Lung (tissue), 16 donors: ENCODE measurements around the gene ANXA2R. TPM values are rescaled to one million over a fixed set of nuclear protein-coding genes. Genes with fewer than 3 reads are reported as not detected.
A peak's percentile ranks its signal among the peaks of the same experiment; 100 is the strongest.
"Not testable (repeated sequence)": the region's sequence is repeated elsewhere in the genome, so short reads cannot be mapped to it uniquely, and the experiment has no call there.

Experiments
- ATAC-seq: fragments of 200-7000 bp; cut with Tn5 transposase; one replicate; pipeline ENCODE4 v1.9.1; 2020; ENCODE audit warnings: moderate number of reproducible peaks; ENCODE audit not compliant: insufficient read depth, low FRiP score
- DNase-seq, 3 donors: peaks; one replicate each; pipeline ENCODE4 v3.0.0-alpha.2; 2013 to 2017
- H3K27ac ChIP-seq, 2 donors: one replicate each; pipeline ENCODE4 v1.5.1; 2013; ENCODE audit warnings: mild to moderate bottlenecking in 2 of 2, moderate library complexity in 2 of 2, control low read depth in 1 of 2, inconsistent platforms in 1 of 2, low read depth in 1 of 2, low read length in 1 of 2
- H3K27me3 ChIP-seq, 3 donors: one replicate each; pipeline ENCODE4 v1.5.1; 2013; ENCODE audit warnings: low read length in 2 of 3; ENCODE audit not compliant: control insufficient read depth in 3 of 3, insufficient read depth in 3 of 3
- H3K36me3 ChIP-seq, 4 donors: one replicate each; pipeline ENCODE4 v1.5.1; 2013; ENCODE audit warnings: low read length in 4 of 4, mild to moderate bottlenecking in 1 of 4, moderate library complexity in 1 of 4; ENCODE audit not compliant: control insufficient read depth in 4 of 4, insufficient read depth in 4 of 4
- H3K4me1 ChIP-seq, 5 donors: one replicate each; pipeline ENCODE4 v1.5.1; 2013; ENCODE audit warnings: low read length in 5 of 5, mild to moderate bottlenecking in 2 of 5, moderate library complexity in 1 of 5; ENCODE audit not compliant: control insufficient read depth in 5 of 5, insufficient read depth in 5 of 5
- H3K4me3 ChIP-seq: one replicate; pipeline ENCODE4 v1.5.1; 2013; ENCODE audit warnings: mild to moderate bottlenecking, control low read depth, moderate library complexity
- H3K9ac ChIP-seq, 2 donors: one replicate each; pipeline ENCODE4 v1.5.1; 2013; ENCODE audit warnings: low read length in 2 of 2, control low read depth in 1 of 2; ENCODE audit not compliant: insufficient read depth in 1 of 2
- H3K9me3 ChIP-seq, 4 donors: one replicate each; pipeline ENCODE4 v1.5.1; 2013; ENCODE audit warnings: low read length in 3 of 4, mild to moderate bottlenecking in 1 of 4, moderate library complexity in 1 of 4; ENCODE audit not compliant: control insufficient read depth in 4 of 4, insufficient read depth in 3 of 4
- WGBS, 2 donors: extraction: QIAGEN DNeasy Blood & Tissue Kit; methylation state at CpG; one replicate each; pipeline ENCODE4 v1.1.7; 2013; 5-methylcytosine and 5-hydroxymethylcytosine counted together
- long read RNA-seq, 5 donors: transcript quantifications; one replicate each; lab custom pipeline, GENCODE V29; 2026
- polyA plus RNA-seq, 2 donors: library from polyadenylated mRNA; stranded (reverse); fragments of 200-250 nt; gene quantifications; one replicate each; pipeline ENCODE4 v1.2.1, GENCODE V29; 2013
- total RNA-seq, 2 donors: library from RNA; depleted of rRNA in 1 of 2; stranded (reverse); fragments of >200 nt in 1 of 2; gene quantifications; one replicate each; pipeline ENCODE4 v1.2.1, GENCODE V29; 2014 to 2021
- TF ChIP-seq, protein P1 (sequence below): IDR thresholded peaks from 2 replicates; pipeline ENCODE4 v1.5.1; 2012; ENCODE audit warnings: mild to moderate bottlenecking; ENCODE audit errors: control extremely low read depth, extremely low read depth
- donor health status: control.
- donor health status: control.
- donor health status: Bipolar disorder and iron deficiency.
- donor health status: healthy.
- donor health status: DM: yes; HTN: yes; CAD: no.

ANXA2R gene, protein sequence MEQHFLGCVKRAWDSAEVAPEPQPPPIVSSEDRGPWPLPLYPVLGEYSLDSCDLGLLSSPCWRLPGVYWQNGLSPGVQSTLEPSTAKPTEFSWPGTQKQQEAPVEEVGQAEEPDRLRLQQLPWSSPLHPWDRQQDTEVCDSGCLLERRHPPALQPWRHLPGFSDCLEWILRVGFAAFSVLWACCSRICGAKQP
- total RNA-seq (1 to 10 TPM; 4.0 to 5.2 TPM), polyA plus RNA-seq (1 to 10 TPM; 4.4 to 5.2 TPM)
- long read RNA-seq, donor 1: 0 reads
- long read RNA-seq, donor 2, partial matches to known transcripts: 0 of 2 reads
- long read RNA-seq, donor 2, other reads (novel, unspliced or antisense): 0 of 2 reads
- long read RNA-seq, donor 3, partial matches to known transcripts: 0 of 3 reads
- long read RNA-seq, donor 3, other reads (novel, unspliced or antisense): 0 of 3 reads
- long read RNA-seq, donor 4: 0 reads
- long read RNA-seq, donor 5, transcript ANXA2R-202 (1 exons, 1,265 nt): major isoform, 5 of 5 reads
- long read RNA-seq, donor 5, partial matches to known transcripts: 0 of 5 reads
- long read RNA-seq, donor 5, other reads (novel, unspliced or antisense): 0 of 5 reads

DNA sequence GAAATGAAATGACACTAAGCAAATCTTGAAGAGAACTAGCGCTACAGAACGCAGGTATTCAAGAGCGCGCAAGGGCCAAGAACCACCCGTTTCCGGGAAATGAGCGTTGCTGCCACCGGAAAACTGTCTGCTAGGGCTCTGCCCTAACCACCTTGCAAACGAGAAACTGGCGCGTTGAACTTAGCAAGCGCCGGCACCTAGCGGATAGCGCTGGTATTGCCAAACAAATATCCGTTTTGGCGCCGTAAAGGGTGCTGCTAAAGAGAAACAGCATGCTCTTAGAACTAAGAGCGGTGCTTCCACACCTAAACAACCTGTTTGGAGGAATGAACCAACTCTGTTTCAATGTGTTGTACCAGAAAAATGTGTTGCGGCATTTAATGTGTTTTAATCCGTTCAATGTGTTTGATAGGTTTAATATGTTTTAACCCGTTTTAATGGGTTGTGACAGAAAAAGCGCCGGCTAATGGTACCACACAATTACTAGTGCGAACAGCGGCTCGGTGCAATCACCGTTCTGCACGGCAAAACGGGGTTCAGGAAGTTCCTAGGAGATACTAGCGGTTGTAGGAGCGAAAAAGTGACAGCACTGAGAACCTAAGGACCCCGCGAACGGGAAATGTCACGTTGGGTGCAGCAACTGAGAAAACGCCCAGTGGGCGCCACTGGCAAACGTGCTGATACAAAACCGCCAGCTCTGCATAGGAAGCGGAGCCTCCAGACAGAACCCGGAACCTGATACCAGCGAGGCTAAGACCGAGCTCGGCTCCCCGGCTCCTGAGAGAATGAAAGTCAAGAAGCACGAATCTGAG lies at the start of gene ANXA2R:
ANXA2R (minus strand) TSS at position 33 of the 812 bp plus-strand sequence. CDS start 273 bp downstream, outside the sequence.
- ATAC-seq (peak; percentile 66), DNase-seq (peak; percentile 89 to 93 (median 91))
- H3K27ac ChIP-seq: peak within 1 kb of the TSS; percentile 80 to 99
- peak within 1 kb of the TSS; percentile 46 for H3K4me3 ChIP-seq
- H3K27me3 ChIP-seq: peaks cover 0 to 80% (median 79%) of the 10 kb centered on the region in 3 donors
- H3K9ac ChIP-seq: peak within 1 kb of the TSS in 1 of 2 donors; percentile 42
- TF ChIP-seq, protein P1, sequence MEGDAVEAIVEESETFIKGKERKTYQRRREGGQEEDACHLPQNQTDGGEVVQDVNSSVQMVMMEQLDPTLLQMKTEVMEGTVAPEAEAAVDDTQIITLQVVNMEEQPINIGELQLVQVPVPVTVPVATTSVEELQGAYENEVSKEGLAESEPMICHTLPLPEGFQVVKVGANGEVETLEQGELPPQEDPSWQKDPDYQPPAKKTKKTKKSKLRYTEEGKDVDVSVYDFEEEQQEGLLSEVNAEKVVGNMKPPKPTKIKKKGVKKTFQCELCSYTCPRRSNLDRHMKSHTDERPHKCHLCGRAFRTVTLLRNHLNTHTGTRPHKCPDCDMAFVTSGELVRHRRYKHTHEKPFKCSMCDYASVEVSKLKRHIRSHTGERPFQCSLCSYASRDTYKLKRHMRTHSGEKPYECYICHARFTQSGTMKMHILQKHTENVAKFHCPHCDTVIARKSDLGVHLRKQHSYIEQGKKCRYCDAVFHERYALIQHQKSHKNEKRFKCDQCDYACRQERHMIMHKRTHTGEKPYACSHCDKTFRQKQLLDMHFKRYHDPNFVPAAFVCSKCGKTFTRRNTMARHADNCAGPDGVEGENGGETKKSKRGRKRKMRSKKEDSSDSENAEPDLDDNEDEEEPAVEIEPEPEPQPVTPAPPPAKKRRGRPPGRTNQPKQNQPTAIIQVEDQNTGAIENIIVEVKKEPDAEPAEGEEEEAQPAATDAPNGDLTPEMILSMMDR: peak; percentile 65
- H3K36me3 ChIP-seq: no peaks in the 10 kb centered on the region
- H3K9me3 ChIP-seq: peaks cover 0 to 1% (median 0%) of the 10 kb centered on the region in 4 donors
- H3K4me1 ChIP-seq: peaks cover 0 to 48% (median 9%) of the 10 kb centered on the region in 5 donors
- WGBS, 2 donors: 1 to 4% methylated on average over 47 of the region's 47 CpGs

DNA sequence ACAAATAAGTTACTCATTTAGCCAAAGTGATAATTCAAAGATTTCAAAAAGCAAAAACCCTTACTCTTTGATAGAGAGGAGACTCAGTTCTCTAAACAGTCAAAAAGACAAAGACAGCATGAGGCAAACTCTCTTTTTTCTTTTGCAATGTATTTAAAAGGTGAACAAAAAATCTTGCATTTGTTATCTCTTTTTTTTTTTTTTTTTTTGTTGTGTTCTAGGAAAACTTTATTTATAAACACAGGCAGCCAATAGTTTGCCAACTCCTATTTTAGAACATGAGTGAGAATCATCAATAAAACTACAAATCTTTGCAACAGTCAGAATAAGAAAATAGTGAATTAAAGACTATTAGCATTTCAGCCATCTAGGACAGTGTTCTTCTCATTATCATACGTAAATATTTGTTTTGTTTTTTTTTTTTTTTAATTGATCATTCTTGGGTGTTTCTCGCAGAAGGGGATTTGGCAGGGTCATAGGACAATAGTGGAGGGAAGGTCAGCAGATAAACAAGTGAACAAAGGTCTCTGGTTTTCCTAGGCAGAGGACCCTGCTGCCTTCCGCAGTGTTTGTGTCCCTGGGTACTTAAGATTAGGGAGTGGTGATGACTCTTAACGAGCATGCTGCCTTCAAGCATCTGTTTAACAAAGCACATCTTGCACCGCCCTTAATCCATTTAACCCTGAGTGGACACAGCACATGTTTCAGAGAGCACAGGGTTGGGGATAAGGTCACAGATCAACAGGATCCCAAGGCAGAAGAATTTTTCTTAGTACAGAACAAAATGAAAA lies 46.2 kb upstream of the ANXA2R start:
- not testable (repeated sequence) for H3K27ac ChIP-seq, ATAC-seq, H3K4me3 ChIP-seq, H3K9me3 ChIP-seq, H3K4me1 ChIP-seq, H3K27me3 ChIP-seq, DNase-seq, H3K36me3 ChIP-seq, H3K9ac ChIP-seq
- 88 to 100% methylated on average over 2 of the region's 5 CpGs for WGBS, 2 donors

DNA sequence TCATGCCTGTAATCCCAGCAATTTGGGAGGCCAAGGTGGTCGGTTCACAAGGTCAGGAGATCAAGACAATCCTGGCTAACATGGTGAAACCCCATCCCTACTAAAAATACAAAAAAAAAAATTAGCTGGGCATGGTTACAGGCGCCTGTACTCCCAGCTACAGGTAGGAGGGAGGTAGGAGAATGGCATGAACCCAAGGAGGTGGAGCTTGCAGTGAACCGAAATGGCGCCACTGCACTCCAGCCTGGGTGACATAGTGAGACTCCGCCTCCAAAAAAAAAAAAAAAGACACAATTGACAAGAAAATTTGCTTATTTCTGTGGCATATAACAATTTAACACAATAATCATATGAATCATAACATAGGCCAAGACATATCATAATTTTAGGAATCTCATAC lies 45.3 kb upstream of the ANXA2R start:
- no peak overlapping the region for H3K27ac ChIP-seq
- H3K4me1 ChIP-seq: no peaks in the 10 kb centered on the region
- no peak for DNase-seq
- TF ChIP-seq, protein P1: no peak
- no peak overlapping the region for H3K9ac ChIP-seq
- H3K36me3 ChIP-seq: peaks cover 0 to 10% (median 5%) of the 10 kb centered on the region in 4 donors
- H3K27me3 ChIP-seq: no peaks in the 10 kb centered on the region
- H3K9me3 ChIP-seq: no peaks in the 10 kb centered on the region
- 98 to 99% methylated on average over 5 of the region's 5 CpGs for WGBS, 2 donors
- no peak overlapping the region for H3K4me3 ChIP-seq
- no peak for ATAC-seq

DNA sequence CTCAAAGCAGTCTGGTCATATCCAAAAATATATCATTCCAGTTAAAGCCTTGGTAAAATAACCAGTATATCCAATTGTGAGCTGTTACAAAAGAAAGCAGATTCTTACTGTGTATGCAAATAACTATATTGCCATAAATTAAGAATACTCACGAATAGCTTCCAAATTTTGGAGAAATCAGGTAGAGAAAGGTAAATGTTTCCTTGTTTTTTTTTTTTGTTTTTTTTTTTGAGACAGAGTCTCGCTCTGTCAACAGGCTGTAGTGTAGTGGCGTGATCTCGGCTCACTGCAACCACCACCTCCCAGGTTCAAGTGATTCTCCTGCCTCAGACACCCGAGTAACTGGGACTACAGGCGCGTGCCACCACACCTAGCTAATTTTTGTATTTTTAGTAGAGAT lies 44.3 kb upstream of the ANXA2R start:
- H3K27ac ChIP-seq, H3K4me3 ChIP-seq, ATAC-seq, H3K27me3 ChIP-seq, H3K9me3 ChIP-seq, H3K4me1 ChIP-seq, H3K9ac ChIP-seq, DNase-seq, H3K36me3 ChIP-seq: not testable (repeated sequence)
- 96 to 99% methylated on average over 7 of the region's 7 CpGs for WGBS, 2 donors

DNA sequence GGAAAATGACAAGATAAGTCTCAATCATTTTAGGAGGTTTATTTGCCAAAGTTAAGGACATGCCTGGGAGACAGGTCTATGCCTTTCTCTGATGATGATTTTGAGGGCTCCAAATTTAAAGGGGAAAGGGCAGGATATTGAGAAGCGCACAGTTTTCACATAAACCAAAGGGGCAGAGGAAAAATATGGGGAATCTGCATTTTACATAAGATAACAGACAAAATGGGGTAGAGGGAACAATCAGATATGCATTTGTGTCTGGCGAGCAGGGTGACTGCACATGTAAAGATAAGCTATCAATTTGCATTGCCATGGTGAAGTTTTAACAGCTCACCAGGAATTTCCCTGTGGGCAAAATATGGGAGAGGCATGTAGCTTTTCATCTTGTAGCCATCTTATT lies 41.2 kb upstream of the ANXA2R start:
- H3K27me3 ChIP-seq, H3K4me1 ChIP-seq, H3K9me3 ChIP-seq, H3K4me3 ChIP-seq, DNase-seq, H3K9ac ChIP-seq, ATAC-seq, H3K27ac ChIP-seq: not testable (repeated sequence)
- 94 to 97% methylated on average over 2 of the region's 2 CpGs for WGBS, 2 donors
- peaks cover 6 to 12% (median 10%) of the 10 kb centered on the region in 4 donors for H3K36me3 ChIP-seq
